NCI-H82 treated with DMSO at 0.1 percent for 48 hours (cell line): ENCODE data around the gene CACNG4.

Source experiments
- DNase-seq: peaks from one replicate; lab custom pipeline; 2025; ENCODE audit not compliant: unreplicated experiment; lab: John Stamatoyannopoulos, UW

CACNG4 gene

DNA sequence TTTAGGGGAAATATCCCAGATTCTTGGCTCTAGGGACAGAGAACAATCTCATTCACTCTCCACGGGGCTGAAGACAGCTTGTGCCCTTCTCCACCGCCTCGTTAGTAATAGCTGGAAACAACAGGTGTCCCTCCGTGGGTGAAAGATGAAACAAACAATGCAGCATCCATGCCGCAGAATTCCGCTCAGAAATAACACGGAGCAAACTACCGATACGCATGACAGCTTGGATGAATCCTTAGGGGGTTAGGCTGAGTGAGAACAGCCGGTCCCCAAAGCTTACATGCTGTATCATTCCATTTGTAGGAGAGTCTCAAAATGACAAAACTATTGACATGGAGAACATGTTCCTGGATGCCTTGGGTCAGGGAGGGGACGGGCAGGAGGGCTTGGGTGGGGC, 50.5 kb downstream of the CACNG4 start:
- no peak for DNase-seq

DNA sequence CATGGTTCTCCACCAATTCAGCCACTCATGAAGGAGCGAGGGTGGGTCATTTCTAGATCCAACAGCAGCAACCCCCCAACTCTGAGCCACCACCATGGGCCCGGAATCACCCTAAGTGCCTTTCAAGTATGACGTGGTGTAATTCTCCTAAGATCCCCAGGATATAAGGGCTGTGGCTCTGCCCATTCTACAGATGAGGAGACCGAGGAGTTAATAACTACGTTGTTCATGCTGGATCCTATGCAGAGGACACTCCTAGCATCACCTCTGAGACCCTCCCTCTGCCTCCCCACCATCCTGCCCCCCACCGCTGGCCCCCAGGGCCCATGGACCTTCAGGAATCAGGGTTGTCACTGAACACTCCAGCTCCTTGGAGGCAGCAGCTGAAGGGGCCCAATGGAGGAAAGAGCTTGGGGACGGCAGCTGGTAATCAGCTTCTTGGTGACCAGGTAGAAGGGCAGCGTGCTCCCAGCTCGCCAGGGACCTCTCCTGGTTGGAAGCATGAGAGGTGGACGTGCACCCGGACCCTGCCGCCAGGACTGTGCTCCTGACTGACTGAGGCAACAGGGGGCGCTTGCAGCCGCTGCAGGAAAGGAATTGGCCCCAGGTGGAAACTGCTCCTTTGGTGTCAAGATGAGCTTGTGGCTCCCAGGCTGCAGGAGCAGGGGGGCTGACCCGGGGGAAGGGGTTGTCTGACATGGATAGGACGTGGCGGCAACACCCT, 51.7 kb downstream of the CACNG4 start:
- DNase-seq: no peak

DNA sequence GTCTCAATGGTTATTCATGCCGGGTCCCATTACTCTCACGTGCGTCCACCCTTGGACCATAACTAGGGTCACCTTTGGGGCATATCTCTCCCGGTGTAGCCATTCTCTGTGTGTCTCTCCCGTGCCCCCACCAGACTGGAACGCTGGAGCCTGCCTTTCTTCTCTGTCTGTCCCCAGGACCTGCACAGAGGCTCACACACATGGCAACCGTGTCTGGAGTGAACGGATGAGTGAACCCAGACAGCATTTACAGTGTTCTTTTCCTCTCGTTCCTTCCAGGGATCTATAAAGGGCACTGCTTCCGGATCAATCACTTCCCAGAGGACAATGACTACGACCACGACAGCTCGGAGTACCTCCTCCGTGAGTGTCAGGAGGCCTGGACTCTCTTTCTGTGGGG, 53.4 kb downstream of the CACNG4 start:
- DNase-seq: no peak

DNA sequence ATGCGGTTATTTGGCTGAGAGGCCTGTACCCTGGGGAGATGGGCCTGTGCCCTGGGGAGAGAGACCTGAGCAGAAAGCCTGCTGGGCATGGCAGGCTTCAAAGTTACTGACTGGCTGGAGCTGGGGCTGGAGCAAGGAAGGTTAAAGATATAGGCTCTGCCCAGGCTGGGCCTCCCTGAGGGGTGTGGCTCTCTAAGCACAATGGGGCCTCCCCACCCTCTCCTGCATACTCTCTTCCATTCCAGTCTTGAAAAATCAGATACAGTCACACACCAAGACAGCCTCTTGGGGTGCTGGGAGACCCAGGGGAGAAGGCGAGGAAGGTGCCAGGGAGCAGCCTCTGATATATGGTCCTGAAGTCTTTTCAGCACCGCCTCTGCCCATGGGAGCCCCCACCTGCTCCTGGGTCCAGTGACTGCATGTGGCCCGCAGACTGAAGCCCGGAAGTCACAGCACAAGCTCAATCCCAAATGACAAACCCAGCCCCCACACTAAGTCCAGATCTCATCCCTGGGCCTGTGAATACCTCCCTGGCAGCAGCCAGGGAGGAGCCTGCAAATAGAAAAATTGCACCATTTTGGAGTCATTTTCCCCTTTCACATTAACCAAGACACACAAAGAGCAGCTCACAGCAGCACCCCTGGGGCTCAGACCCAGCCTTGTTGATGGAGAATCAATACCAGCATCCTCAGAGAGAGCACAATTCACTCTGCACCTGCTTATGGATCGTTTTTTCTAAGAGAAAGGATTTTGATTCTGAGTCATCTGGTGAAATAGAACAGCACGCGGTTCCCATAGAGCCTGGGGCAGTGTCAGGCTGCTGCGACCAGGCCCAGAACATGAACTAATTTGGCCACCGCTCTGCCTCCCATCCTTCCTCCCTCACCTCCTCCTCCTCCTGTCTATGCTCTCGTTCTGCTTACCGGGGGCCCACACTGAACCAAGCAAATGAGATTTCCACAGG, 54.2 kb downstream of the CACNG4 start:
- no peak for DNase-seq

DNA sequence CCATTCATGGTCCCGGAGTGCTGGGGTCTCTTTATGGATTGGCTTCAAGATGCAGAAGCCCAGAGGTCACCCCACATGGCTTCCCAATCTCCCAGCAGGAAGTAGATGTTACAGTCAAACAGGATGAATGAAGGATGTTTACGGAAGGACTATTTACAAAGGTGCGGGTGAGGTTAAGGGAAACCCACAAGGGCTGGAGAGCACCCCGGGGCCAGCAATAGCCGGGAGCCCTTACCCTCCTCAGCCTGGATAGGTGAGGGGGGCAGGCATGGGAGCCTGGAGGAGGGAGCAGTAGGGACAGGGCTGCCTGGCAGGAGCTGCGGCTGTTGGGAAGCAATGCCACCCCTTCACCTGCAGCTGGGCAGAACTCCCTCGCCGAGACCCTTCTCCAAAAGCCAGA, 55.3 kb downstream of the CACNG4 start:
- DNase-seq: no peak

DNA sequence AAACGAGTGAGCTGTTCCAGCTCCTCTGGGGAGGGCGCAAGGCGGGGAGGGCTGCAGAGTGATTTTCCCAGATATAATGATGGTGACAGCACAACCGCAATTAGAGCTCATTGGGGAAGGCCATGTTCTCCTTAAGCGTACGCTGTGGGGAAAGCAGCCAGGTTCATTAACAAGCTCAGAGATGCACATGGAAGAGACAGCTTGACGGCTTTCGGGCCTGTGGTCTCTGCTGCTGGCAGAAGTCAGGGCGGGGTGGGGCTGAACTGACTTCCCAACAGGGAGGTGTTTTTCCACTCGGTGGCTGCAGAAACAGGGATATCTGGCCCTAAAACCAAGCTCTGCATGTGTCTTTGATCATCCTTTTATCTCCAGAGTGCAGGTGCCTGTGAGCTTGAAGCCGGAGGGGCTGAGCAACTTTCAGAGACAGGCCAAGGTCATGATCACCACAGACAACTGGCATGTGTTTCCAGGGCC, 55.8 kb downstream of the CACNG4 start:
- no peak for DNase-seq

DNA sequence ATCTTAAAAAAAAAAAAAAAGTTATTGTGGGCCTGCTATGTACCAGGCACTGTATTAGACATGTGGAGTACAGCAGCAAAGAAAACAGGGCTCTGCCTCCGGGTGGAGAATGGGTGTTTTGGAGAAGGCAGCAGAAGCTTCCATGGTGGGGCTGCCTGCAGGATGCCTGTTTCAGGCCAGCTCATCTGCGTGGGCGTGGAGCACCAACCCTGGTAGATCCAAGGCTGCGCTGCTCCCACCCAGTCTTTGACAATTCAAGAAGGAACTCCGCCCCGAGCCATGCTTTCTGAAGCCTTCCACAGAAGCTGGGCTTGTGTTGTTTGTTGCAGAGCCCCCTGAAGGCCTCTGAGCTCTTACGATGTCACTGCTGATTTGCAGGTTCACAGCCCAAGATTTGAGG, 56.7 kb downstream of the CACNG4 start:
- no peak for DNase-seq

DNA sequence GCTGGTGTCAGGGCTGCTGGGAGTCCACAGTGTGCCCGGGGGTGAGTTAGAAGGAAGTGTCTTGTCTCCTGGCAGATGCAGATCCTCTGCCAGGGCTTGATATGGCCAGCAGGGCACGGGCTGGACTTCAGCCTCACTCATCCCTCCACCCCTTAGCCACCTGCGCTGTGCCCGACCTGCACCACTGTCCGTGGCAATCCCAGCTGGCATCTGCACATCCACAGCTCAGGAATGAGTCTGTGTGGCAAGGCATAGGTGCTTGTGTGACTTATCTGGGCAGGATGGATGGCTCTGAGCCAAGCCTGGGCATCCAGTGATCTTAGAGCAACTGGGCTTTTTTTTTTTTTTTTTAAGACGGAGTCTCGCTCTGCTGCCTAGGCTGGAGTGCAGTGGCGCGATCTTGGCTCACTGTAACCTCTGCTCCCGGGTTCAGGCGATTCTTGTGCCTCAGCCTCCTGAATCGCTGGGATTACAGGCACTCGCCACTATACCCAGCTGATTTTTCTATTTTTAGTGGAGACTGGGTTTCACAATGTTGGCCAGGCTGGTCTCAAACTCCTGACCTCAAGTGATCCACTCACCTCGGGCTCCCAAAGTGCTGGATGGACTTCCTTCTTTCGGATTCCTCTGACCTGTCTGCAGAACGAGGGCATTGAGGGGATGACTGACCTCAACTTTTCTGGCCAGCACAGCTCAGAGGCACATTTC, 57.4 kb downstream of the CACNG4 start:
- no peak for DNase-seq

DNA sequence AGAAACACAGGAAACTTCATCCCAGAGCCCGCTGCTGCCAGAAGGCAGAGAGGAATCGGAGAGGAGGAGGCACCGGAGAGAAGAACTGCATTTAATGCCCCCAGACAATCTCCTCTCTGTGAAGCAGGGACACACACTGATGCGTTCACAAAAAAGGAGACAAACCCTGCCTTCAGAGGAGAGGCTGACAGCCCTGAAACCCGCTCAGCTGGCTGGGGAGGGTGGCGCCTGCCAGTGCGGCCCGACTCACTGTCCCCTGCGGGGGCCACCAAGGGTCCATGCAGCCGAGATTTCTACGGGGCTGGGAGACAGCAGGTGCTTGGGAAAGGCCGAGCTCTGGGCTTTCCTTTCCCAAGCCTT, 57.9 kb downstream of the CACNG4 start:
- no peak for DNase-seq

DNA sequence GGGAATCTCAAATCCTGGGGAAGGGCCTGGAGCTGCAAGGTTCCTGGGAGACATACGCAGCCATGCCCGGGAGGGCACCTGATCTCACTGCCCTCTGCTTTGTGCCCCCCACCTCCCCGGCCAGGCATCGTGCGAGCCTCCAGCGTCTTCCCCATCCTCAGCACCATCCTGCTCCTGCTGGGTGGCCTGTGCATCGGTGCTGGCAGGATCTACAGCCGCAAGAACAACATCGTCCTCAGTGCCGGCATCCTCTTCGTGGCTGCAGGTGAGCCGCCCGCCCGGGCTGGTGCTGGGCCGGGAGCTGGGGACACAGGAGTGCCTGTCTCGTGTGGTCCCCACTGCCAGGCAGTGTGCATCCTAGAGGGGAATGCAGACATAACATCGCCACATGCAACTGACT, 60.2 kb downstream of the CACNG4 start:
- DNase-seq: no peak

DNA sequence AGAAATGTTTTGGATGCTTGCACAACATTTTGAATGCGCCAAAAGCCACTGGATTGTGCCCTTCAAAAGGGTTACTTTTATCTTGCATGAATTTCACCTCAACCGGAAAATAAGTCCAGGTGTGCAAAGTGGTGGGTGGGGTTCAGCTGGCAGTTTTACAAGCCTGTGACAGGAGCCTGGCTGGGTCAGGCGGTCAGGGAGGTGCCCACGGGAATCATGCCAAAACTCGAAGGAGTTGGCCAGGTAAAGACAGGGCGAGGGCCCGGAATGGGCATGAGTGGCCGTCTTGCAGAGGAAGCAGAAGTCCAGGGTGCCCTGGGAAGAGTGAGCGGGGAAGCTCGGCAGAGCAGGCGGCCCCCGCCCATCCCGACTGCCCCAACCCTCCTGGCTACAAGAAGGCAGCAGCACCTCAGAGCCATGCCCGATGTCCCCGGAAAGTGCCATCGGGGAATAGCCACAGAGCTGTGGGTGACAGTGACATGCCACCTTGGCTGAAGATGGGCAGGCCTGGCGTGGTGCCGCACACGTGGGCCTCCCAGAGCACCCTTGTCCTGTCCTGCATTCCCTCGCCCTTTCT, 60.8 kb downstream of the CACNG4 start:
- DNase-seq: no peak

DNA sequence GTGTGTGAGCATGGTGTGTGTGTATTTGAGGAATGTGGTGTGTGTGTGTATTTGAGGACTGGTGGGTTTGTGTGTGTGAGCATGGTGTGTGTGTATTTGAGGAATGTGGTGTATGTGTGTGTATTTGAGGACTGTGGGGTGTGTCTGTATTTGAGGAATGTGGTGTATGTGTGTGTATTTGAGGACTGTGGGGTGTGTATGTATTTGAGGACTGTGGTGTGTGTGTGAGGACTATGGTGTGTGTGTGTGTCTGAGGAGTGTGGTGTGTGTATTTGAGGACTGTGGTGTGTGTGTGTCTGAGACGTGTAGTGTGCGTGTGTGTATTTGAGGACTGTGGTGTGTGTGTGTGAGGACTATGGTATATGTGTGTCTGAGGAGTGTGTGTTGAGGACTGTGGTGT, 61.8 kb downstream of the CACNG4 start:
- DNase-seq: no peak

DNA sequence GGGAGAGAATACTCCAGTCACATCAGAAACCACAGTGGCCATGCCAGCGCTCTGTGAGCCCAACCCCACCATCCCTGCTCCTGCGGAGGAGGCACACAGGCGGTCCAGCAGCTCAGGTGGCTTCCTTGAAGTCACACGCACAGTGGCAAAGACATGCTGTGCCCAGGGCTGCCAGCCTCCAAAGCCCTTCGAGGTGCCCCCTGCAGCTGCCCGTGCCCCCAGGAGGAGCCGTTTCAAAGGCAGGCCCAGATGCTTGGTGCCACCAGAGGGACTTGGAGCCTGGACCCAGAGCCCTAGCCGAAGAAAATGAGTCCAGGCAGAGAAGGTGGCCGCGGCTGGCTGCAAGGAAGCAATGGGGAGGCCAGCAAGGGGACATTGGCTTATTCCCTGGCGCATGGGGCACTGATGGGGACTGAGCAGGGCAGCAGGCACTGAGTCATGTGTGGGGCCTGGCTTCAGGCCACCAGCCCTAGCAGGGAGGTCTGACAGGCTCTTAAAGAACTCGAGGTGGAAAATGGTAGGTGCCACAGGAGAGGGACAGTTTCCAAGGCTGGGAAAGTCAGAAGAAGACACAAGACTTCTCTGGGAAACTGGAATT, 62.6 kb downstream of the CACNG4 start:
- DNase-seq: no peak

DNA sequence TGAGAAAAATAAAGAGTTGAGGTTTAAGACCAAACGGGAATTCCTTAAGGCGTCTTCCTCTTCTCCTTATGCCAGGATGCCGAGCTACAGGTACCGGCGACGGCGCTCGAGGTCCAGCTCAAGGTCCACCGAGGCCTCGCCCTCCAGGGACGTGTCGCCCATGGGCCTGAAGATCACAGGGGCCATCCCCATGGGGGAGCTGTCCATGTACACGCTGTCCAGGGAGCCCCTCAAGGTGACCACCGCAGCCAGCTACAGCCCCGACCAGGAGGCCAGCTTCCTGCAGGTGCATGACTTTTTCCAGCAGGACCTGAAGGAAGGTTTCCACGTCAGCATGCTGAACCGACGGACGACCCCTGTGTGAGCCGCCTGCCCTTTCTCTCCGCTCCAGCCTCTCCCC, 66.1 kb downstream of the CACNG4 start:
- no peak for DNase-seq

DNA sequence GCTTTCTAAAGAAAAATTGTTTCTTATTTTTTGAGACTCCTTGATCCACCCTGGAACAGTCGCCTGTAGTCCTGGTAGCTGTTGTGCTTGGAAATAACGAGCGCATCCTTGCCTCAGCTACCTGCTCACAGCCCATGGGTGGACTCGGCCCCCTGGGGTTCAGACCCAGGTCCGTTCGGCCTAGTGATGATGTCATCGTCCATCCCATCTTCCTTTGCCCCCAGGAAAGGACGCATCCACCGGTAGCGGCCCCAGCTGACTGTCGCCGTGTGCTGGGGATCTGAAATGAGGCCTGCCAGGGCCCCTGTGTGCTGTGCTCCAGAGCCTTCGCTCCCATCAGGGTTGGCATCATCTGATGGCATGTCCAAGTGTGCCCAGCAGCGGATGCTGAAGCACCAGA, 67.9 kb downstream of the CACNG4 start:
- DNase-seq: no peak

DNA sequence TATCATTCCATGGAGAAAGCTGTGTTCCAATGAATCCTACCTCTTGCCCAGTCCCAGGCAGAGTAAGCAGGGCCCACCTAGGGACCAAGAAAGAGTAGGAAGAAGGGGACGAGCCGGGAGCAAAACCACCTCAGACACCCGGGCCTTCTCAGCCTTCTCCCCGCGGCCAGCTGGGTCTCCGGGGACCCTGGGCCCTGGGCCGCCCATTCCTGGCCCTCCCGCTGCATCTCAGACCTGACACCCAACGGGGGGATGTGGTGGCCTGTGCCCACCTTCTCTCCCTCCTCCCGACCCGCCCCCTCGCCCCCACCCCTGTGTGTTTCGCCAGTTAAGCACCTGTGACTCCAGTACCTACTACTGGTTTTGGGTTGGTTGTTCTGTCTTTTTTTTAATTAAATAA, 68.5 kb downstream of the CACNG4 start:
- DNase-seq: no peak

DNA sequence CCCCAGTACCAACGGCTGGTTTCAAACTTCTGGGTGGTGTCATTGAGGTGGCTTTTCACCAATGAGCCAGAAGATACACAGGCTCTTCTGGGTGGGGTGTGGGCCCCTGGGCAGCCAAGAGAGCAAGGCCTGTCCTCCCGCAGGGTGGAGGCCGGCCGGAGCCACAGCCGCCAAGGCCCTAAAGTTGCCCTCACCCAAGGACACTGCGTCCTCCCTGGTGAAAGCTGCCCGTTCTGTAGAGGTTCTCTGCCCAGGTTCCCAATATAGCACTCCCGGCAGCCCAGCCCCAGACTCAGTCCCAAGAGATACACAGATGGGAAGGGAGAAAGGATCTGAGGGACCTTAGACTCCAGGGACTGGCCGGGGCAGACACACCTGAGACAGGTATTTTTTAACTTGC, 69.1 kb downstream of the CACNG4 start:
- DNase-seq: no peak

DNA sequence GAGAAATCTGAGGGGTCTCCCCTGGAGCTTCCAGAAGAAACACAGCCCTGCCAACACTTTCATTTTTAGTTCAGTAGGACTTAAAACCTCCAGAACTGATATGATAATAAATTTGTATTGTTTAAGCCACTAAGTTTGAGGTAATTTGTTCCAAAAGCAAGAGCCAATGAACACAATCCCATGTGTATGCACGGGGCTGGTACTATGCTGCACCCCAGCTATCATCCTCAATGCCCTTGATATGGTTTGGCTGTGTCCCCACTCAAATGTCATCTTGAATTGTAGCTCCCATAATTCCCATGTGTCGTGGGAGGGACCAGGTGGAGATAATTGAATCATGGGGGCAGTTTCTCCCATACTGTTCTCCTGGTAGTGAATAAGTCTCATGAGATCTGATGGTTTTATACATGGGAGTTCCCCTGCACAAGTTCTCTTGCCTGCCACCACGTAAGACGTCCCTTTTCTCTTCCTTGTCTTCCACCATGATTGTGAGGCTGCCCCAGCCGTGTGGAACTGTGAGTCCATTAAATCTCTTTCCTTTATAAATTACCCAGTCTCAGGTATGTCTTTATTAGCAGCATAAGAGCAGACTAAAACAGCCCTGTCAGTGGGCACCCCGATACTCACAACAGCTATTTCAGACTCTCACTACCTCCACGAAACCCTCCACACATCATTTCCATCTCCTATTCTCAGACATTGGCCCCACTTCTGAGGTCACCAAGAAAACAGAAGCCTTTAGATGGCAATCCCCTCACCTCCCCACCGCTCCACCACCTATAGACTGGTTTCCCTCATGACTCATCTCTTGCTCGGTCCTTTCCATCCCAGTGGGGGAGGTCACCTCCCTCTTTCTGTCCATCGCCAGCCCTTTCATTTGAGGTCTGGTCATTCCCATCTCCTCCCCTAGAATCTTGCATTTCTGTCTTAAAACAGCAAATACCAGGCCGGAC, 70.9 kb downstream of the CACNG4 start:
- DNase-seq: no peak

DNA sequence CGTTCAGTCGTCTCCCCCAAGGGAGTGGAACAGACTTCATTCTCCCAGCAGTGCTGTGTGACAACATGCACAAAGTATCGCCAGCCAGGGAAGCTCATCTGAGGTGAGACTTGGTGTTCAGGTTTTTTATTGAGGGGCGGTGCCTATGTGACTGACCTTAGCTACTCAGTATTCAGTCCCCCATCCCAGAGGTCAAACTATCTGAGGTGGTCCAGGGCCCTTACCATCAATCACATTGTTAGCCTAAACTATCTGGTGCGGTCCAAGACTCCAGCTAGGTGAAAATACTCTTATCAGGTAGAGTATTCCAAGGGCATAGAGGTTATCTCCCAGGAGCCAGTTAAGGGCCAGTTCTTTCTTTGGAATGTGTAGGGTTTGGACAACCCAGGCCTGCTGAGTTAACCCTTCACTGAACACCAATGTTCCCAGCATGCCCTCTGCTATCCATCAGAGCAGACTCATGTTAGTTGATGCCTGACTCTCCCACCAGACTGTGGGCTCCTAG, 74.4 kb downstream of the CACNG4 start:
- no peak for DNase-seq

DNA sequence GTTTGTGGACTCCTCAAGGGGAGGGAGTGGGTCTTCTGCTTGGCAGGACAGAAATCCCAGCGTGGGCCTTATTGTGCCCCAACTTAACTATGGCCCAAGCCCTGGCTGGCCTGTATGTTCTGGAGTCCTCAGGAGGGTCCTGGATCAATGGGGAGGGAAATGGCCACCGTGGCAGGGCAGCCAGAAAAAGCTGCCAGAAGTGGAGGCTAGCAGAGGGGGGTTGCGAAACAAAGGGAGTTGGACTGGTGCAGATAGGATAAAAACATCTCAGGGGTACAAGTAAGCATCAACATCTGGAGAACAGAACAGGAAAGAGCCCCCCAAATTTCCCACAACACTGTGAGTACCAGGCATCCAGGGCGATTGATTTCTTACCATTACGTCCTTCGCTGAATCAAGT, 76.1 kb downstream of the CACNG4 start:
- no peak for DNase-seq
